HG03571 (cell line): ENCODE data around the gene CCL17.
"Not testable (repeated sequence)": the region's sequence is repeated elsewhere in the genome, so short reads cannot be mapped to it uniquely, and the experiment has no call there.

Source experiments
- ATAC-seq: cut with Tn5 transposase; IDR thresholded peaks from one replicate; pipeline ENCODE4 v1.9.1; 2021; ENCODE audit not compliant: unreplicated experiment

The CCL17 gene

GRCh38 chr16:57403965-57404817 lies at the start of gene CCL17:
Gene CCL17, plus strand, starts transcription at chr16:57404767. Its CDS starts 9,166 bp downstream, at chr16:57413933.
- ATAC-seq = no peak

- no peak for ATAC-seq
Observed at GRCh38 chr16:57355898-57356414, 48.6 kb upstream of the CCL17 start.

DNA sequence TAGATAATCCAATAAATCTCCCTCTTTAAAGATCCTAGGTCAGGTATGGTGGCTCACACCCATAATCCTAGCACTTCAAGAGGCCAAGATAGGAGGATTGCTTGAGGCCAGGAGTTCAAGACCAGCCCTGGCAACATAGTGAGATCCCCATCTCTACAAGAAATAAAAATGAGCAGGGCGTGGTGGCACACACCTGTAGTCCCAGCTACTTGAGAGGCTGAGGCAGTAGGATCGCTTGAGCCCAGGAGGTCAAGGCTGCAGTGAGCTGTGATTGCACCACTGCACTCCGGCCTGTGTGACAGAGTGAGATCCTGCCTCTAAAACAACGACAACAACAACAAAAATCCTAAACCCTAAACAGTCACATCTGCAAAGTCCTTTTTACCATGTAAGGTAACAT lies 48.0 kb upstream of the CCL17 start:
- ATAC-seq = no peak

DNA sequence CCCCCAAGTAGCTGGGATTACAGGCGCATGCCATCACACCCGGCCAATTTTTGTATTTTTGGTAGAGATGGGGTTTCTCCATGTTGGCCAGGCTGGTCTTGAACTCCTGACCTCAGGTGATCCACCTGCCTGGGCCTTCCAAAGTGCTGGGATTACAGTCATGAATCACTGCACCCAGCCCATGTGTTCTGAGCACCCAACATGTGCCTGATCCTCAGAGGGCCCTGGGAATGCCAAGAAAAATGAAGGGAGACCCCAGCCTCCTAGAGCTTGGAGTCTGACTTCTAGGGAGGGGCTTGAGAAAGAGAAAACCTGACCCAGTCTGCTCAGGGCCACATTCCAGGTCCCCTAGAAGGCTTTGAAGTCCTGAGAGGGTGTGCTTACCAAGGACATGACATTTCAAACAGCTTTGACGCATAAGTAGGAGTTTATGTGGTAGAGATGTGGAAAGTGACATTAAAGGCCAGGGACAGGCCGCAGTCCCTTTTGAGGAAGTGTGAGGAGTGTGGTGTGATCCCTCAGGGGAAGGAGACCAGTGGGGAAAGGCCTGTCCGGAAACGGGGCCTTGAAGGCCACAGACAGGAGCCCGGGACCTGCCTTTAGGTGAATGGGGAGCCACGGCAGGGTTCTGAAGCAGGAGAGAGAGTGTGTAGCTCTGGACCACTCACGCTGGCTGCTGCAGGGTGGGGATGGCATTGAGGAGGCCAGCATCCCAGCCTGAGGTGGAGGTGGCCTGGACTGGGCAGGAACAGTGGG lies 47.1 kb upstream of the CCL17 start:
- no peak for ATAC-seq

DNA sequence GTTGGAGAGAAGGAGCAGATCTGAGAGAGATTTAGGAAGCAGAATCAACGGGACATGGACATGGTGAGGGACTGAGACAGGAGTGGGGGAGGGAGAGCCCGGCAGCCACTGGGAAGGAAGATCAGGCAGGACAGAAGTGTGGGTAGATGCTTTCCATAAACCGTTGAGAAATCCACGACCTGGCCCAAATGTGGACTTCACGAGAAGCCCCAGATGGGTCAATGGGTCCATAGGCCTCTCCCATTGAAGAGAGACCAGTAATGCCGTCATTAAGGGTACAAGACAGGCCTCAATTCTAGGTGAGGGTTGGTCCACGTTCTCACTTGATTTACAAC lies 46.5 kb upstream of the CCL17 start:
- ATAC-seq = no peak

- ATAC-seq = peak; percentile 49
Observed at GRCh38 chr16:57358527-57359095, 46.0 kb upstream of the CCL17 start, which contains the start of gene CCL22. Gene CCL22, plus strand, starts transcription at chr16:57358783. Its CDS starts 34 bp downstream, at chr16:57358817.

- ATAC-seq = no peak
Observed at GRCh38 chr16:57360321-57360935, 44.1 kb upstream of the CCL17 start.

DNA sequence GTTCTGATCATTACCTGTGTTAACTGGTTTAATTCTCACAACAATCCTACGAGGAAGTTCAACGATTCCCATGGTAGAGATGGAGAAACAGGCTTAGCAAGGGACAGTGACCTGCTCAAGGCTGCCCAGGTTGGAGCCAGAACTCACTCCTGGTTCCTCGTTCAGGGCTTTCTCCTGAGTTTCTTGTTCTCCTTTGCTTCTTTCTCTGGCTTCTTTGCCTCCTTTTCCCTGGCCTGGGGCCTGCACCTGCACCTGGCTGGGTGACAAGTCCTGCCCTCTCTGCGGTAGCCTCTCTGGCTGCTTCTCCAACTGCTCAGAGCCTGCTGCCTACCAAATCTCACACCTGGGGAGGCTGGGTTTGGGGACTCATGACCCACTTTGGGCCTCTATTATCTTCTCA lies 43.2 kb upstream of the CCL17 start:
- ATAC-seq = no peak

DNA sequence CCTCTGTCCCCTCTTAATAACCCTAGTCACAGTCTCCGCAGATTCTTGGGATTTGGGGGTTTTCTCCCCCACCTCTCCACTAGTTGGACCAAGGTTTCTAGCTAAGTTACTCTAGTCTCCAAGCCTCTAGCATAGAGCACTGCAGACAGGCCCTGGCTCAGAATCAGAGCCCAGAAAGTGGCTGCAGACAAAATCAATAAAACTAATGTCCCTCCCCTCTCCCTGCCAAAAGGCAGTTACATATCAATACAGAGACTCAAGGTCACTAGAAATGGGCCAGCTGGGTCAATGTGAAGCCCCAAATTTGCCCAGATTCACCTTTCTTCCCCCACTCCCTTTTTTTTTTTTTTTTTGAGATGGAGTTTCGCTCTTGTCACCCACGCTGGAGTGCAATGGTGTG lies 40.4 kb upstream of the CCL17 start:
- ATAC-seq = no peak

DNA sequence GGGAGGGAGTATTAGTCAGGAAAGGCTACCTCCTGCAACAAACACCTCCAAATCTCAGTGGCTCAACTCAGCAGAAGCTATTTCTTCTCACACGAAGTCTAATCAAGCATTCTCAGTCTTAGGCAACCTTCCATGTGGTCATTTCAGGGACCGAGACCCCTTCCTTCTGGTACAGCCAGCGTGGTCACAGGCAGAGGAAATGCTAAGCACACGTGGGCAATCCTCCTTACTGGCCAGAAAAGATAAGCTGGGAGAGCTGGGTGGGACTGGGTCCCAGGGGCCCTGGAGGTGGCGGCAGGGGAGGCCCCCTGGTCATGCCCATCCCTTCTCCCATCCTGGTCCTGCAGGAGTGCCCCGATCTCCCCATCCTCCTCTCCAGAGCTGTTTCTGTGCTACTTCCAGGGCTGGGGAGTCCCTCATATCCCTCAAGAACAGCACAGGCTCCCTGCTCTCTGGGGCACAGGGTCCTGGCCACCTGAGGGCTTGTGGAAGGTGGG lies 38.0 kb upstream of the CCL17 start:
- ATAC-seq = no peak

GRCh38 chr16:57367116-57367752 lies 37.3 kb upstream of the CCL17 start:
- no peak for ATAC-seq

DNA sequence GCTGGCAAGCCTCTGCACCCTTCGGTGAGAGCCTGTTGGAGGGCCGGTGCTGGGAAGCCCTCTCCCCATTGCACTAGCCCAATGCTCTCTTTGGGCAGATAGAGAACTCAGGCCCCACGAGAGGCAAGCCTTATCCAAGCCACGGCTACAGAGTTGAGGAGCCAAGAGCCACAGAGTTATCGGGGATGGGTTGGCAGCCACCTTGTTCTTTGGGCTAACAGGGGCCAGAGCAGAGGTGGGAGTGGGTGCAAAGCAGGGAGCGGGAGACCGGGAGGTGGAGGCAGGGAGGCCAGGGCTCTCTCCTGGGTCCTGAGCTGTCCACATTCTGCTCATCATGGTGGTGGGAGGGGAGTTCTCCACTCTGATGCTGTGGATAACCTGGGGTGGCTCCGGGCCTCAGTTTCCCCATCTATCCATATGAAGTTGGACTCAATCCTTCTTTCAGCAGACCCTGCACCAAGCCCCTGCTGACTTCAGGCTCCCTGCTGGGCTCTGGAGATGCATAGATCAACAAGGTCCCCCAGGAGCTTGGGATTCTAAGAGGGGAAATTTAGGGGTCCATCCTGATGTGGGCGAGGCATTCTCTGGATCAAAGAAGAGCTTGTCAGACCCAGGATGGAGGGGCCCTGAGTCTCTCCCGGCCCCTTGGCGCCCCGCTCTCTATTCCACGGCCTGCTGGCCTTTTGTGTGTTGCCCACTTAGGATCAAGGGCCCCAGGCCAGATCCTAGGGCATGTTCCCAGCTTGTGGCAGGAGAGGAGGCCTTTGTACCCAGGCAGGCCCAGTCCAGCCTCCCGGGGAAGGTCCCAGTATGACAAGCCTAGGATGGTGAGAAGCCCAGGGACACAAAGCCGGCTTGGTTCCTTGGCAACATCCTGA lies 32.8 kb upstream of the CCL17 start:
- ATAC-seq = no peak

DNA sequence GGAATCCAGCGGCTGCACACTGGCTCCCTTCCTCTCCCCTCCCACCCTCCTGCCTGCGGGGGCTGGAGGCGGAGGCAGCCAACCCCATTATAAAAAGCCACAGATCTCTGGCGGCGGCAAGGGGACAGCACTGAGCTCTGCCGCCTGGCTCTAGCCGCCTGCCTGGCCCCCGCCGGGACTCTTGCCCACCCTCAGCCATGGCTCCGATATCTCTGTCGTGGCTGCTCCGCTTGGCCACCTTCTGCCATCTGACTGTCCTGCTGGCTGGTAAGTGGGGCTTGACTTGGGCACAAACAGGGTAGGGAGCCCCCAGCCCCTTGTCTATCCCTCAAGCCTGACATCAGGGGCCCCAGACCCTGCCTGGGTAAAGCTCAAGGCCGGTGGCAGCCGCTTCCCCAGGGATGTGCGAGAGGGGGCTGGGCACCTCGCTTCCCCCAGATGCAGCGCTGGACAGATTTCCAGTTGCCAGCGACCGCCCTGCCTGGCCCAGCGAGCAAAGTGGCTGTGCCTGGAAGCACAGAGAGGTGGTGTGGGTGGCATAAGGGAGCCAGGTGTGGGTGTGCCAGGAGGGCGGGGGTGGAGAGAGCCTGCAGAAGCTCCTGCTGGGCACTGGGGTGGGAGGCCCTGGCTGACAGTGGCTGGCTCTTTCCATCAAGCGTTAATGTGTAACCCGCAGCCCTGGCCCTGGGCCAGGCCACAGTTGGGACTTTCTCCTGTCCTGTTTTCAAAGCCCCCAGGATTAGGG lies 32.0 kb upstream of the CCL17 start, which contains the start of gene CX3CL1:
CX3CL1 (plus strand) TSS at position 119 of the 745 bp plus-strand sequence; CDS start at position 198, 79 bp downstream.
- no peak for ATAC-seq

DNA sequence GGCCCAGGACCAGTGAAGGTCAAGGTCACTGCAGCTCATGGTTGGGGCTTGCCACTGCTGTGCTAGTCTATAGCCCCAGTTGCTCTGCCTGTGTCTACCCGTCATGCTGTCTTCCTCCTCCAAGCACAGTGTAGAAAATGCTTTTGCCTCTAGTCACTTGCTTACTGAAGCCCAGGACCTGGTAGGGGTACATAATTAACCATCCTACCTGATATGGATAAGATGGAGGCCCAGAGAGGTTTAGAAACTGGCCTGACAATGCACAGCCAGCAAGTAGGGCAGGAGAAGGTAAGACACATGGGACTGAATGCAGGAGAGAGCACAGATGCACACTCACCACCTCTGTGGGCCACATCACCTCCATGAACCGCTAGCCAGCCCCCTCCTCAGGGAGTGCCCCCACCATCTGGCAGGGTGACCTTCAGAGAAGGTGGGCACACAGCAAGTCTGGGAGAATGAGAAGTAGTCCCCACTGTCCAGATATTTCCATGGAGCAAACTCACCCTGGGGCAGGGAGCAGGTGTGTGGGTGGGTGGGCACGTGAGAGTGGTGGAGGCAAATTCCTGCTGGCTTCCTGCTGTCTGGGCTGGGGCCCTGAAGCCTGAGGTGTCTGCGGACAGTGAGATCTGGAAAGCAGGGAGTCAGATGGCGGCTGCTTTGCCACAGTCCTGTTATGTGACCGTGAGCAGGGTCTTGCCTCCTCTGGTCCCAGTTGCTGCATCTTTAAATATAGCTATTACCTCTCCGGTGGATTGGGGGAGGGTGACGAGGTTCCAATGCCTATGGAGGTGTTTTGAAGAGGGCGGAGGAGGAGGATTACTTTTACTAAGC lies 31.2 kb upstream of the CCL17 start:
- no peak for ATAC-seq

GRCh38 chr16:57374067-57374534 lies 30.5 kb upstream of the CCL17 start:
- no peak for ATAC-seq

- not testable (repeated sequence) for ATAC-seq
Observed at GRCh38 chr16:57374925-57375465, 29.6 kb upstream of the CCL17 start.

- no peak for ATAC-seq
Observed at GRCh38 chr16:57376313-57376818, 28.2 kb upstream of the CCL17 start.
